ENCODE data around the gene OR2G6. TPM values are rescaled to one million over a fixed set of nuclear protein-coding genes. Genes with fewer than 3 reads are reported as not detected.
"Not testable (repeated sequence)": the region's sequence is repeated elsewhere in the genome, so short reads cannot be mapped to it uniquely, and the experiment has no call there.

OR2G6 gene
- total RNA-seq, 1 donor from 2014 or later, result not detected

GRCh38 chr1:248573856-248574255 lies 66.0 kb downstream of the OR2G6 start:
- not testable (repeated sequence) for H3K4me3 ChIP-seq (ENCODE audit: low read length in 3 of 3); H3K9ac ChIP-seq (ENCODE audit: low read depth in 1 of 3, low read length in 3 of 3); H3K9me3 ChIP-seq (ENCODE audit: control insufficient read depth in 3 of 3, low read length in 3 of 3); H3K27me3 ChIP-seq (ENCODE audit: control insufficient read depth in 3 of 3, insufficient read depth in 3 of 3, low read length in 3 of 3); H3K36me3 ChIP-seq (ENCODE audit: control insufficient read depth in 3 of 3, insufficient read depth in 3 of 3, low read length in 3 of 3); H3K4me1 ChIP-seq (ENCODE audit: control insufficient read depth in 3 of 3, insufficient read depth in 3 of 3, low read length in 3 of 3); H3K27ac ChIP-seq (ENCODE audit: low read depth, low read length)

DNA sequence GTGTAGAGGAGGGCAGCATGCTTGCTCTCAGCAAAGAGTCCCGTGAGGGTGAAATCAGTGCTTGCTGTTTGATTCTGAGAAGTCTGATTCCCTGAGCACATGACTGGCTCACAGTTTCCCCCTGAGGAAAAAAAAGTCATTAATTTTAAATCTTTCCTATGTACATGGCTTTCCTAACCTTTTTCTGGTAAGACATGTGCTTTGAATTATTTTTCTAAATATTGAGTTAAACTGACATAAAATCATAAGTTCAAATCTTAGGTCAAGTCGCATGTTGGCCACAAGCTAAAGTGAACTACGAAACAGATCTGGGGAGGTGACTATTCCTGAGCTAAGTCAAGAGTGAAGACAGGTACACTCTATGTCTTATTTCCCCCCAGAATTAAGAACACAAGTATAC lies 66.8 kb downstream of the OR2G6 start, which contains the start of gene OR2T34:
TSS of gene OR2T34 (minus strand) at position 101 of the 400 bp plus-strand sequence. CDS start at position 101, 0 bp downstream.
- not testable (repeated sequence) for H3K4me3 ChIP-seq (ENCODE audit: low read length in 3 of 3); H3K27ac ChIP-seq (ENCODE audit: low read depth, low read length)

GRCh38 chr1:248576260-248576980 lies 68.5 kb downstream of the OR2G6 start:
- Histone ChIP-seq H3K27me3 (ENCODE audit: control insufficient read depth in 3 of 3, insufficient read depth in 3 of 3, low read length in 3 of 3) (no peaks in the 10 kb centered on the region), H3K9me3 (ENCODE audit: control insufficient read depth in 3 of 3, low read length in 3 of 3) (no peaks in the 10 kb centered on the region), H3K27ac (ENCODE audit: low read depth, low read length) (no peak overlapping the region), H3K9ac (ENCODE audit: low read depth in 1 of 3, low read length in 3 of 3) (no peak overlapping the region), H3K36me3 (ENCODE audit: control insufficient read depth in 3 of 3, insufficient read depth in 3 of 3, low read length in 3 of 3) (no peaks in the 10 kb centered on the region), H3K4me1 (ENCODE audit: control insufficient read depth in 3 of 3, insufficient read depth in 3 of 3, low read length in 3 of 3) (no peaks in the 10 kb centered on the region), H3K4me3 (ENCODE audit: low read length in 3 of 3) (no peak overlapping the region)

More for the DNA sequence above, 66.8 kb downstream of the OR2G6 start, which contains the start of gene OR2T34:
- not testable (repeated sequence) for H3K9ac ChIP-seq (ENCODE audit: low read depth in 1 of 3, low read length in 3 of 3); H3K4me1 ChIP-seq (ENCODE audit: control insufficient read depth in 3 of 3, insufficient read depth in 3 of 3, low read length in 3 of 3); H3K27me3 ChIP-seq (ENCODE audit: control insufficient read depth in 3 of 3, insufficient read depth in 3 of 3, low read length in 3 of 3); H3K9me3 ChIP-seq (ENCODE audit: control insufficient read depth in 3 of 3, low read length in 3 of 3); H3K36me3 ChIP-seq (ENCODE audit: control insufficient read depth in 3 of 3, insufficient read depth in 3 of 3, low read length in 3 of 3)

Other genes starting within 250 kb of the OR2G6 start
- not detected for gene OR2T33, start 230.1 kb upstream of the OR2G6 start, total RNA-seq
- not detected for gene OR2T12, start 204.6 kb upstream of the OR2G6 start, total RNA-seq
- gene OR2M7, start 183.5 kb upstream of the OR2G6 start, total RNA-seq, result not detected
- not detected for gene OR14C36, start 159.3 kb upstream of the OR2G6 start, total RNA-seq
- not detected for gene OR2T4, start 146.4 kb upstream of the OR2G6 start, total RNA-seq
- gene OR2T6, start 132.3 kb upstream of the OR2G6 start, total RNA-seq, result not detected
- gene OR2T1, start 105.0 kb upstream of the OR2G6 start, total RNA-seq, result not detected
- not detected for gene OR2T2, start 62.4 kb upstream of the OR2G6 start, total RNA-seq
- not detected for gene OR2T3, start 34.7 kb upstream of the OR2G6 start, total RNA-seq
- gene OR2T5, start 19.5 kb upstream of the OR2G6 start, total RNA-seq, result not detected
- not detected for gene OR2T29, start 54.7 kb downstream of the OR2G6 start, total RNA-seq
- gene OR2T34, start 66.7 kb downstream of the OR2G6 start, total RNA-seq, result not detected
- not detected for gene OR2T10, start 89.6 kb downstream of the OR2G6 start, total RNA-seq
- gene OR2T11, start 127.0 kb downstream of the OR2G6 start, total RNA-seq, result not detected
- gene OR2T35, start 137.2 kb downstream of the OR2G6 start, total RNA-seq, result not detected
- gene OR2T27, start 147.5 kb downstream of the OR2G6 start, total RNA-seq, result not detected
- not detected for gene OR14I1, start 194.7 kb downstream of the OR2G6 start, total RNA-seq
- not detected for gene LYPD8, start 247.7 kb downstream of the OR2G6 start, total RNA-seq

Data from skeletal muscle tissue (tissue), 4 donors.